ENCODE measurements around the gene KSR2. TPM values are rescaled to one million over a fixed set of nuclear protein-coding genes. Genes with fewer than 3 reads are reported as not detected.

KSR2 gene
- total and polyA plus RNA-seq, 2 of the 13 experiments (the other 11 are each of a cell fraction or from before 2014, with no cell fraction given): 0.02 TPM; not detected in 1

DNA sequence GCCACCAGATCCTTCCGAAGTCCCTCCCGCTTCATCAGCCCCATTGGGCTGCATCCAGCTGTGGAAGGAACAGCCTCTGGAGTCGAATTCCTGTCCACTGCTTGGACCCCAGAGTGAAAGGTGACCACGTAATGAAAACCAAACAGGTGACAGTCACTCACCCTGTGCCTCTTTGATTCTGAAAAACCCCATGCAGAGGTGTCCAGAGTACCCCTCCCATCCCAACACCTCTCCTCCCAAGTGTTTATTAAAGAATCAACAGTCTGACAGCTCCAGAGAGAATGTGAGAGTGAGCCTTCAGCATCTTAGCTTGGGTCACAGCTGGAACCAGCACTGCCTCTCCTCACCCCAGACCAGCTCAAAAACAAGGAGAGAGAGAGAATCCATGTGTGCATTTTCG is 428.8 kb downstream of the KSR2 start:
- intact Hi-C loops (cut with micrococcal nuclease; ENCODE audit: unreplicated experiment) (no loop called here), in situ Hi-C loops (cut with HindIII; ENCODE audit: extremely low pct_ligation_motif_present, low pct_unique_long_range_greater_than_20kb) (no loop called here)
- no peak overlapping the region for H2AFZ ChIP-seq (ENCODE audit: low read length)
- no peaks in the 10 kb centered on the region for H3K79me2 ChIP-seq (ENCODE audit: insufficient read depth, low read length)
- H4K20me1 ChIP-seq (ENCODE audit: insufficient read depth, low read length): no peaks in the 10 kb centered on the region
- ChIA-PET POLR2A (no interaction called here), CTCF (ENCODE audit: low intra/inter-chr PET ratio, low total read pairs) (no interaction called here)
- no peak for FAIRE-seq
- ATAC-seq: no peak
- no TSS peak for BruUV-seq (replicated peaks)
- 14% methylated on average over 5 of the region's 5 CpGs for WGBS (ENCODE audit: low lambda C conversion rate)
- no peak overlapping the region for H3K4me3 ChIP-seq (replicated peaks in 1 of 3; ENCODE audit: insufficient read depth in 1 of 3, low read depth in 2 of 3, low read length in 3 of 3)
- no peaks in the 10 kb centered on the region for H3K4me1 ChIP-seq (ENCODE audit: insufficient read depth, low read length)
- DNase-seq (ENCODE audit: low spot score): no peak
- no peaks in the 10 kb centered on the region; a peak in 2 of 5 replicates for H3K27me3 ChIP-seq (ENCODE audit: control insufficient read depth in 1 of 2, insufficient read depth in 2 of 2, low read length in 2 of 2)
- H3K4me2 ChIP-seq (ENCODE audit: low read depth, low read length): no peak overlapping the region
- H3K9me3 ChIP-seq (ENCODE audit: low read length): no peaks in the 10 kb centered on the region
- TF ChIP-seq MIXL1 (CRISPR knock-in tag; IDR thresholded peaks at IDR 0.05): no peak
- no peak for TF ChIP-seq ZNF234 (CRISPR knock-in tag; conservative IDR thresholded peaks at IDR 0.05)
- TF ChIP-seq ZSCAN9 (CRISPR knock-in tag; IDR thresholded peaks at IDR 0.05; ENCODE audit: borderline replicate concordance): no peak
- no peak for TF ChIP-seq SRSF9 (IDR thresholded peaks at IDR 0.05; ENCODE audit: borderline replicate concordance, insufficient read depth, low read depth, low read length, poor library complexity, severe bottlenecking)
- H3K36me3 ChIP-seq (replicated peaks in 1 of 2; ENCODE audit: control insufficient read depth in 1 of 2, insufficient read depth in 2 of 2, low read length in 2 of 2): no peaks in the 10 kb centered on the region
- H3K9ac ChIP-seq (ENCODE audit: insufficient read depth, low read depth, low read length): no peak overlapping the region
- no peak overlapping the region for H3K27ac ChIP-seq (ENCODE audit: extremely low read length, insufficient read depth, low read length)

DNA sequence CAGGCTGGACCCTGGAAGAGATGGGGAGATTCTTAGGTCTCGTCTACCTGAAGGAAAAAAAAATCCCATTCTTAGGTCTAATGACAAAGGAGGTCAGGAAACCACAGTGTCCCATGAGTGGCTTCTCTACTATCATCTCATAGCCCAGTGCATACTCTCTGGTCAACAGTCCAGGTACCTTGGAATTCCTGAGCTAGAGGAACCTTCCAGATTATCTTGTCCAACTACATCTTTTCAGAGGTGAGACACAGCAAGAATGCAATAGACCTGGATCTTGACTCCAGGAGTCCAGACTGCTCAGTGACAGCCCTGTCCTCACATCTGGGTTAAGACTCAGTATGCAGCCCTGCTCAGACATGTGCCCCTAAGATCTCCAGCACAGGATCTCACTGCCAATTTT is 429.9 kb downstream of the KSR2 start:
- Histone ChIP-seq H3K27me3 (ENCODE audit: control insufficient read depth in 1 of 2, insufficient read depth in 2 of 2, low read length in 2 of 2) (peaks cover 0 to 2% of the 10 kb centered on the region in 2 experiments; a peak in 3 of 5 replicates), H3K27ac (ENCODE audit: extremely low read length, insufficient read depth, low read length) (no peak overlapping the region), H4K20me1 (ENCODE audit: insufficient read depth, low read length) (no peaks in the 10 kb centered on the region), H3K36me3 (replicated peaks in 1 of 2; ENCODE audit: control insufficient read depth in 1 of 2, insufficient read depth in 2 of 2, low read length in 2 of 2) (no peaks in the 10 kb centered on the region), H3K4me2 (ENCODE audit: low read depth, low read length) (no peak overlapping the region), H3K4me1 (ENCODE audit: insufficient read depth, low read length) (no peaks in the 10 kb centered on the region), H3K79me2 (ENCODE audit: insufficient read depth, low read length) (no peaks in the 10 kb centered on the region), H3K4me3 (replicated peaks in 1 of 3; ENCODE audit: insufficient read depth in 1 of 3, low read depth in 2 of 3, low read length in 3 of 3) (no peak overlapping the region), H3K9ac (ENCODE audit: insufficient read depth, low read depth, low read length) (no peak overlapping the region), H3K9me3 (ENCODE audit: low read length) (no peaks in the 10 kb centered on the region), H2AFZ (ENCODE audit: low read length) (no peak overlapping the region)
- DNase-seq (ENCODE audit: low spot score): no peak
- in situ Hi-C loops (cut with HindIII; ENCODE audit: extremely low pct_ligation_motif_present, low pct_unique_long_range_greater_than_20kb): no loop called here
- TF ChIP-seq, protein P1, sequence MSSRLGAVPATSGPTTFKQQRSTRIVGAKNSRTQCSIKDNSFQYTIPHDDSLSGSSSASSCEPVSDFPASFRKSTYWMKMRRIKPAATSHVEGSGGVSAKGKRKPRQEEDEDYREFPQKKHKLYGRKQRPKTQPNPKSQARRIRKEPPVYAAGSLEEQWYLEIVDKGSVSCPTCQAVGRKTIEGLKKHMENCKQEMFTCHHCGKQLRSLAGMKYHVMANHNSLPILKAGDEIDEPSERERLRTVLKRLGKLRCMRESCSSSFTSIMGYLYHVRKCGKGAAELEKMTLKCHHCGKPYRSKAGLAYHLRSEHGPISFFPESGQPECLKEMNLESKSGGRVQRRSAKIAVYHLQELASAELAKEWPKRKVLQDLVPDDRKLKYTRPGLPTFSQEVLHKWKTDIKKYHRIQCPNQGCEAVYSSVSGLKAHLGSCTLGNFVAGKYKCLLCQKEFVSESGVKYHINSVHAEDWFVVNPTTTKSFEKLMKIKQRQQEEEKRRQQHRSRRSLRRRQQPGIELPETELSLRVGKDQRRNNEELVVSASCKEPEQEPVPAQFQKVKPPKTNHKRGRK (CRISPR knock-in tag; IDR thresholded peaks at IDR 0.05): no peak
- no peak for TF ChIP-seq AGO2 (optimal IDR thresholded peaks at IDR 0.05; ENCODE audit: low read depth, low read length)
- no peak for TF ChIP-seq ARNT (IDR thresholded peaks at IDR 0.05)
- POLR2A ChIA-PET: no interaction called here
- CTCF ChIA-PET (ENCODE audit: low intra/inter-chr PET ratio, low total read pairs): no interaction called here
- BruUV-seq (replicated peaks): no TSS peak
- ATAC-seq: no peak
- 0% methylated on average over 1 of the region's 1 CpG for WGBS (ENCODE audit: low lambda C conversion rate)
- FAIRE-seq: no peak
- intact Hi-C loops (cut with micrococcal nuclease; ENCODE audit: unreplicated experiment): no loop called here

All from HepG2 (cell line).